NCI-H748 (cell line): ENCODE data around the gene ERLEC1.
"Not testable (repeated sequence)": the region's sequence is repeated elsewhere in the genome, so short reads cannot be mapped to it uniquely, and the experiment has no call there.

Experiments used
- DNase-seq: peaks from one replicate; lab custom pipeline; 2025; ENCODE audit not compliant: unreplicated experiment; lab: John Stamatoyannopoulos, UW

The ERLEC1 gene, protein sequence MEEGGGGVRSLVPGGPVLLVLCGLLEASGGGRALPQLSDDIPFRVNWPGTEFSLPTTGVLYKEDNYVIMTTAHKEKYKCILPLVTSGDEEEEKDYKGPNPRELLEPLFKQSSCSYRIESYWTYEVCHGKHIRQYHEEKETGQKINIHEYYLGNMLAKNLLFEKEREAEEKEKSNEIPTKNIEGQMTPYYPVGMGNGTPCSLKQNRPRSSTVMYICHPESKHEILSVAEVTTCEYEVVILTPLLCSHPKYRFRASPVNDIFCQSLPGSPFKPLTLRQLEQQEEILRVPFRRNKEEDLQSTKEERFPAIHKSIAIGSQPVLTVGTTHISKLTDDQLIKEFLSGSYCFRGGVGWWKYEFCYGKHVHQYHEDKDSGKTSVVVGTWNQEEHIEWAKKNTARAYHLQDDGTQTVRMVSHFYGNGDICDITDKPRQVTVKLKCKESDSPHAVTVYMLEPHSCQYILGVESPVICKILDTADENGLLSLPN

DNA sequence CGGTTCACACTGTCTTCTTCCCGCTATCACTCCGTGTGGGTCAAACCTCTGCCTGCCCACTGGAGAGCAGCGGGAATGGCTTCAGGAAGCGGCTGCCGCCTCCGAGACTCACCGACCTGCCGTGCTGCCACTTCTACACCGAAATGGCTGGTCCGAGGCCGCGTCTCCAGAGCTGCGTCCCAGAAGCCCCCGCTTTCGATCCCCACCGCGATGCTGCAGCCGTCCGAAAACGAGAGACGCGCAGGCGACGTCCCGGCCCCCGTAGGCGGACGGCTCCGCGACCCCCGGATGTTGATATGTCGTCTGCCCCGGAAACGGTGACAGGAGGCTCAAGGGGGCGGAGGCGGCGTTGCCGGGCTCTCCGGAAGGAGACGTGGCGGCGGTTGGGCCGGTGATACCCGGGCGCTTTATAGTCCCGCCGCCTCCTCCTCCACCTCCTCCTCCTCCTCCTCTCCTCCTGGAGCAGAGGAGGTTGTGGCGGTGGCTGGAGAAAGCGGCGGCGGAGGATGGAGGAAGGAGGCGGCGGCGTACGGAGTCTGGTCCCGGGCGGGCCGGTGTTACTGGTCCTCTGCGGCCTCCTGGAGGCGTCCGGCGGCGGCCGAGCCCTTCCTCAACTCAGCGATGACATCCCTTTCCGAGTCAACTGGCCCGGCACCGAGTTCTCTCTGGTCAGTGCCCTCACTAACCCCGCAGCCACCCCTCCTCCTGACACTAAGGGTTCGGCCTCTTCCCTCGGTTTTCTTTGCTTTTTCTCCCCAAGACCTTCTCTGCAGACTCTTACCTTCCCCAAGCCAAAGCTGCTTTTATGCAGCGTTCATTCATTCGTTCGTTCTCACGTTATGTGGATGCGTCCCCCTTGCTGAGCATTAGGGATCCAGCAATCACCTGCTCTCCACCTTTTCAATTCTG is at the start of gene ERLEC1, which contains the start of gene ASB3:
TSS of gene ERLEC1 (plus strand) at position 340 of the 909 bp plus-strand sequence. CDS start at position 507, 167 bp downstream.
TSS of gene ASB3 (minus strand) at position 249 of the 909 bp plus-strand sequence. CDS start 21,381 bp downstream, outside the sequence.
- DNase-seq = peak; percentile 89

DNA sequence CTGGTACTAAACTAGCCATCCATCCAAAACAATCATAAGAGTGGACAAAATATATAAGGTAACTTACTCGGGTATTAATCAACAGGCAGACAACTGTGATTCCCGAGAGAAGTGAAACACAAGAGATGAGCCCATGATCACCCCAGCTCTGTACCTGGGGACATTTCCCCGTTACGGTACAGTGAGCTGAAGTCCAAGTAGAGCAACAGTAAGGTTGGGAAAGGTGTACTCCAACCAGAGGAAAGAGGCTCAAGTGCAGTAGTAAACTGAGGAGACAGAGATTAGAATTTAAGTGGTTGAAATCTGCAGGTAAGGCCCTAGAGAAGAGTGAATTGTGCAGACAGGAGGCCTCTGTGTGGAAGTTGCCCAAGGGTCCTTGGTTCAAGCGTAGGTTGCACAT is 49.8 kb upstream of the ERLEC1 start:
- no peak for DNase-seq

DNA sequence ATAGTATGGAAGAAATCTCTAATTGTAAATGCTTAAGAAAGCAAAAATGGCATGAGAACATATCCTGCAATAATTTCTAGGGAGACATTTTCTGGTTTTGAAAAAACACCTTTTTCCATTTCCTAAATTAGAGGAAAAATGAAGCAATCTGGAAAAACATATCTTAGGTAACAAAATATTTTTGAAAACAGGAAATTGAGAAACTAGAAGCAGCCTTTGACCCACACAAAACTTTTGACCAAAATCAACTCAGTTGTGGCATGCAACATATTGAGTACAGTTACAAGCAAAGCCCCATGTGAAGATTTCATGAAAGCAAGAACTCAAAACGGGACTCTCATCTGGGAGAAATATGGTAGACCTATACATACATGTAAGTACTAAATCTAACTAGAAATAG is 47.8 kb upstream of the ERLEC1 start:
- DNase-seq = peak; percentile 0

DNA sequence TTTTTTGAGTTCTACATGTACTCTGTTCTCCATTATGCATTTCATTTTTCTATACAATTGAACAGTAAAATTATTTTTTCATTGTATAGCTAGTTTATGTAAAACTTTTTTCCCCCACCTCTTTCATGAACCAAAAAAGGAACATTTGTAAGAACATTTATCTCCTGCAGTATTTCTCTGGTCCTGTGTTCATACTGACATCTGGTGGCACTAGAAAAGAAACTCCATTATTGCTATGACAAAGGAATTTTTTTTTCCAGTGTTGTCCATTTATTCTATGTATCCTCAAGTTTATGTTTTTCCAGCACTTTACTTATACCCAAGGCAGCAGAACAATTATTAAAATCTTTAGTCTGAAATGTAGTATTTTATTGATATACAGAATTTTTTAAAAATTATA is 46.7 kb upstream of the ERLEC1 start:
- DNase-seq = peak; percentile 9

DNA sequence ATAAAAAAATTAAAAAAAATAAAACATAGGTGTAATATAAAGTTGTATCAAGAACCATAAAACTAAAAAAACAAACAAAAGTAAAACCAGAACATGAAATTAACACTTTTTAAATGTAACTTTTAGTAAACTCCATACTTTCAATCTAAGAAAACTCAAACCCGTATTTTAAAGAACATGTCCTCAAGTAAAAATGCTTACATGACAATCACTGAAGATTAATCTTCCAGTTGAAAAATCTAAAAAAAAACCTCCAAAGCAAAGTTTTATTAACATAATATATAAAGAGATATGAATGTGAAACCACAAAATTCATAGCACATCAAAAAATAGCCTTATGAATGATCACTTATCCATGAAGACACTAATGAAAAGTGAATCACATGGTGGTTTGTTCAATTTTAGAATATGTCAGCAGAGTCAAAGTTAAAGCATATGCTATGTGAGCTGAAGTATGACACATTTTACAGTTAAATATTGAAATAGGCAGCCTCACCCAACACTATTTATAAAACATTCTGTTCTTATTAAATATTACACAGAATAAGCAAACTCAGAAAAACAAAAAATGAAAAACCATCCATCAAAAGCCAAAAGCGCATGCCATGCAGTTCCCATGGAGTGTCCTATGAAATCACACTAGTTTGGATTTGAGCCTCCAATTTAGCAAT is 42.3 kb upstream of the ERLEC1 start:
- no peak for DNase-seq

DNA sequence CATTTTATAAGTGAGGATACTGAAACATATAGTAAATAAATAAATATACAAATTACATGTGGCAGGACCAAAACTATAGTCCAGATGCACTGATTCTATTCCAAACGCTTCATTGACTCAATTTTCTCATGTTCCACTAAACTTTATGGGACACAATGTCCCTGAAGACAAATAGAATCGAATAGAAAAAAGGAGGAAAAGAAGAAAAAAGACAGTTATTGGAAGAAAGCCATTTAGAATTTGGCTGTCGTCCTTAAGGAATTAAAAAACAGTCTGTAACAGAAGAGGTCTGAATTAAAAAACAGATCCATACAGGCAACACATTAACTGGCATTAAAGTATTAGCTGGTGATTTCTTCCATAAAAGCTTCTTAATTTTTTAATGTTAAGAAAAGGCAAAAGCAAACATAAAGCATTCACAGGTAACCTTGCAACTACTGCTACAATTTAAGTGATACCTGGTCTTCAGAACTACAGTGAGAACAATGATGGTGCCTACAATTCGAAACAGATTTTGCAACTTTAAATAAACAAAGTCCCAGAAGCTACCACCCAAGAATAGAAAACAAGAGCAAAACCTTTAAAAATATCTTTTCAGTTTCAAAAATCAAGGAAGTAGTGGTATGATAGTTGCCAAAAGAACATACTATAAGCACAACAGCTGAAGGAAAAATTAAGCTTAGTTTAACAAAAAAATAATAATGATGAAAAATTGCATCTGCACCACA is 36.6 kb upstream of the ERLEC1 start:
- DNase-seq = no peak

DNA sequence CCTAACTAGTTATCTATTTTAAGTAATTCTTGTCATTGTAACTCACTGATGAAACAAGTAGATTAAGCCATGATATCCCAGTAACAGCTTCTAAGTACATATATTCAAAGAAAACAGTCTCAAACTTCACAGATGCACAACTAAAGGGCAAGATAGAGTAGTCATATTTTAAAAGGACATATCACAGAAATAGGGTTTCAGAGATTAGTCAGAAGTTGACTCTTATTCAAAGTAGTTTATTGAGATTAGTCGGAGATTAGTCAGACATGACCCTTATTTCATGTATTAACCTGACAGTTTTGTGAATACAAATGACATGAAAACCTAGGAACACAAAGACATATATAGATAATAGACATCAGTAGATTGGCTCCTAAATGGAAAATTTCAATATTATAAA is 35.1 kb upstream of the ERLEC1 start:
- no peak for DNase-seq

DNA sequence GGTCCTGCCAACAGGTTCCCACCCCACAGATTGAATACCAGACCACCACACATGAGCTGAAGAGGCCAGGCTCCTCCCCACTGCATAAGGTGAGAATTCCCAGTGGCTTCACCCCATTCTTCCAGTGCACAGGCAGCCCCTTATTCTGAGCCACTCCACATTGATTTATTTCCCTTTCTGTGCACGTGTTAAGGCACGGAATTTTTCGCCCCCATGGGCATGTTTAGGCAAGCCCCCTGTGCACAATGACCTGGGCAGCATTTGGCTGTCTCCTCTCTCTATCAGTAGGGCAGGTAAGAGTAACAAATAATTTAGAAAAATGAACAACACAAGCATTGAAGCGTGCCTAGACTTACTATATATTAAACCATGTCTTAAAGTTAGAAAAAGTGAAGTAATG is 34.5 kb upstream of the ERLEC1 start:
- no peak for DNase-seq

DNA sequence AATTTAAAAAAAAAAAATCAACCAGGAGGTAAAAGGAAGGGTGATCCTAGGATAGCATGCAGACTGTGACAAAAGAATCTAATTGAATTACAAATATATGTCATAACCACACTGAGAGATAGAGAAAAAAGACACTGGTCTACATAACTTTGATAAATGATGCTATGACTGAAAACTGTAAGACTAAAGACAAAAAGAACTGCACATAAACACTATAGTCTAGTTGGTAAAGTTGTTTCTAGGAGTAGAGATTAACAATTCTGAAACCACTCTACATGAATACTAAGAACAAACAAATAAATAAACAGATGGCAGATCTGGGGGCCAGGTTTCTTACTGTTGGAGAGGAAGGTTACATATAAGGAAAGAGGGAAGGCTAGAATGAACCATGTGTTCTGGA is 33.8 kb upstream of the ERLEC1 start:
- no peak for DNase-seq

DNA sequence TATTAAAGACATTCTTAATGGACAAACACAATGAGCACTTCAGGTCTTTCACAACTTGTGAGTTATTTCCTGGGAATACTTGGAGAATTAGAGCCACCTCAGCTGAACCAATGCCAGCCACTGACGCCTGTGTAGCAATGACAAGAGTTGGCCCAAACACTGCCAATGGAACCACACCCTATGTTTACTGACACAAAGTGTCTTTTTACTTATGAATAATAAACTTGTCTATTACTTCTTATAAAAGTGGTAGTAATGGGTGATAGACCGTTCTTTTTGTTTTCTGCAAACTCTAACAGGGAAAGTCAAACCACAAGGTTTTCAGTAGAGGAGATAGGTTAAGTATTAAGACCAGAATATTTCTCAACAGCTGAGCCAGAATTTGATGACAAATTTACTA is 31.7 kb upstream of the ERLEC1 start:
- no peak for DNase-seq

DNA sequence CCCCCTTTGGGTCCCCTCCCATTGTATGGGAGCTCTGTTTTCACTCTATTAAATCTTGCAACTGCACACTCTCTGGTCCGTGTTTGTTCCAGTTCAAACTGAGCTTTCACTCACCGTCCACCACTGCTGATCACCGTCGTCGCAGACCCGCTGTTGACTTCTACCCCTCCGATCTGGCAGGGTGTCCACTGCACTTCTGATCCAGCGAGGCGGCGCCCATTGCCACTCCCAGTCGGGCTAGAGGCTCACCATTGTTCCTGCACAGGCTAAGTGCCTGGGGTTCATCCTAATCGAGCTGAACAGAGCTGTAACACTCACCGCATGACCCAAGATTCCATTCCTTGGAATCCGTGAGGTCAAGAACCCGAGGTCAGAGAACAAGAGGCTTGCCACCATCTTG is 30.2 kb upstream of the ERLEC1 start:
- no peak for DNase-seq

DNA sequence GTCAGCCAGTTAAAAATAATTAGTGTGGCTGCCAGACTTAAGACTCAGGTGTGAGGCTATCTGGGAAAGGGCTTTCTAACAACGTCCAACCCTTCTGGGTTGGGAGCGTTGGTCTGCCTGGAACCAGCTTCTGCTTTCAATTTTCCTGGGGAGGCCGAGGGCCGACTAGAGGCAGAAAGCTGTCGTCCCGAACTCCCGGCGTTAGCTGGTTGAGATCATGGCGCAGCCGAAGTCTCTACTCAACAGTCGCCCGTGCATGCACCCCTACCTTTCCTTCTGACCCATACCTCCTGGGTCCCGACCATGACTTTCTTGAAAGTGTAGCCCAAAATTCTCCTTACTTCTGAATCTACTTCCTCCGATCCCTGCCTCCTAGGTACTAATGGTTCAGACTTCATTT is 29.6 kb upstream of the ERLEC1 start:
- not testable (repeated sequence) for DNase-seq

DNA sequence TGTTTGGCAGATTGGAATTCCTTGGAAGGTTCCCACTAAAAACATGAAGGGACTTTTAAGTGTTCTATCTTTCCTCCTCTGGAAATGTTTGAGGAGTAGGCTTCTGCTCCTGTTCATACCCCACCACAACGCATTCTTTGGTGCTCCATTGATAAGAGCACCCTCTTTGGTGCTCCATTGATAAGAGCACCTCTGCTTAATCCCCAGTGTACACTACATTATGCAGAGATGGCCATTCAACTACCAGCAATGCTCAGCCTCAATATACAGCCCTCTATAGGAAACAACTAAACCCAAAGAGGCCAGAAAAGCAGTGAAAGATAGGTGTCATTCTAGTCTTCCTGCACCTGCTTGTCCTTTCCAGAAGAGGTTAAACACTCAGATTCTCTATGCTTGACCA is 21.1 kb upstream of the ERLEC1 start:
- DNase-seq = no peak

DNA sequence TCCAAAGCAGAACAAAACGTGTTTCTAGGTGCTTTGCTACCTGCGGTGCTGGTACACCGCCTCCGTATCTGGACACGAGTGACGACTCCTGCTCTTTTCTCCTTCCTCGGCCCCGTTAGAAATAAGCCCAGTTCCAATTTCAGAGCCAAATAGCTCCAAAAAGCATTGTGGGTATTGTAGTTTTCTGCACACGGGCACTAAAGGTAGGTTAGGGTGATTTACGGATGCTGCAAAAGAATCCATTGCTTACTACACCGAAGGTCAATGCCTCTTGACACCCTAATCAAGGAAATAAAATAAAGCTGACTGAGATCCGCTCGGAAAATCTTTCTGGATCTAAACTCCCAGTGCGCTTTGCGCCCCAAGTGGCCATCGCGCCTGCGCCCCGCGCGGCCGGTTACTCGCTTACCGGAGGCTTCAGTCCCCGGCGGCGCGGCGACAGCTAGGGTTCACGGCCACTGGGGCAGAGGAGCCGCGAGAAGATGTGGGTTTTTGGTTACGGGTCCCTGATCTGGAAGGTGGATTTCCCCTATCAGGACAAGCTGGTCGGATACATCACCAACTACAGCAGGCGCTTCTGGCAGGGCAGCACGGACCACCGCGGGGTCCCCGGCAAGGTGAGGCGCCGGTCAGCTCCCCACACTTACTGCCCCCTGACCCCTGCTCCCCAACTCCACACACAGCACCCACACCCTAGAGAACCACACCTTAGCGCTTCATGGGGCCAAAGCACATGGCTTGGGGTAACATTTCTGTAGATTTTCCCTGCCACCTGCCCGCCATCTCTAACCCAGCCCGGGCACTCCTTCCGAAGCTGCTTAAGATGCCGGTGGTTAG is 19.2 kb upstream of the ERLEC1 start, which contains the start of gene CHAC2:
TSS of gene CHAC2 (plus strand) at position 400 of the 837 bp plus-strand sequence. CDS start at position 483, 83 bp downstream.
- peak; percentile 80 for DNase-seq

DNA sequence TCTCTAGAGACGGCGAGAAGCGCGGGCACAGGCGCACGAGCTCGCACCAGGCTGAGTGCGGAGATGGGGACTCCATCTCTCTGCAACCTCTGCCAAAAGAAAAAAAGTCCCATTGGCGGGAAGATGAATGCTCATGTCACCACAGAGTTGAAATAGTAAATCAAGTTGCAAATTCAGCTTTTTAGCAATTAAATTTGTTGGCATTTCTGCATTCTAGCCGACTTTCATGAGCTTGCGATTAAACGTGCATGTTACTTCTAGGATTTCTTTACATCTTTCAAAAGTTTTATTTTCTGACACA is 18.7 kb upstream of the ERLEC1 start:
- peak; percentile 54 for DNase-seq

DNA sequence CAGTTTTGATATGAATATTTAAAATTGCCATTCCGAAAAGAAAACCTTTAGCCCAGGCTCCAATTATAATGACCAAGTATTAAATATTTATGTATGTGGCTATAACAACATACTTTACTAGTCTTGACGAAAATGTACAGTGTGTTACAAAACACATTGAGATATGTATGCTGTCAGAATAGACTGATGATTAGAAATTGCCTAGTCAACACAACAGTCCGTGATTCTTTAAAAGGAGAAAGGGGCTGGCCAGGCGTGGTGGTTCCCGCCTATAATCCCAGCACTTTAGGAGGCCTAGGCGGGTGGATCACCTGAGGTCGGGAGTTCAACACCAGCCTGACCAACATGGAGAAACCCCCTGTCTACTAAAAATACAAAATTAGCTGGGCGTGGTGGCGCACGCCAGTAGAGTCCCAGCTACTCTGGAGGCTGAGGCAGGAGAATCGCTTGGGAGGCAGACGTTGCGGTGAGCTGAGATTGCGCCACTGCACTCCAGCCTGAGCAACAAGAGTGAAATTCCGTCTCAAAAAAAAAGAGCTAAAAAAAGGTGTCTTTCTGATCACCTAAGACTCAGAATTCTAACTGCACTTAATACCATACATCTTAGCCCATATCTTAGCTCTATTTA is 17.4 kb upstream of the ERLEC1 start:
- DNase-seq = no peak

DNA sequence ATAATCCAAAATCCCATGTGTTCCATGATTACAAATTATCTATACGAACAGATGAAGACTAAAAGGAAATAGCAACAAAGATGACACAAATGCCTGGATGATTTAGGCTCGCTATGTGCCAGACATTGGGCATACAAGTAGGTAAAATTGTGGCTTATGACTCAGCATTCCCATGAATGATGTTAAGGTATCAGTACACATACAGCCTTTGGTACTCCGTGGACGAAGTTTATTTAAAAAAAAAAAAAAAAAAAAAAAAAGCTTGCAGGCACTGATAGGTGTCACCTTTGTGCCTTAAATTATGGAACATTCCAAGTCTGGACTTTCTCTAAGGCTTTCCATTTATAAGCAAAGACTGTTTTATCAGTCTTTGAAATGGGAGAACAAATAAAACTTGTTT is 16.6 kb upstream of the ERLEC1 start:
- DNase-seq = no peak

DNA sequence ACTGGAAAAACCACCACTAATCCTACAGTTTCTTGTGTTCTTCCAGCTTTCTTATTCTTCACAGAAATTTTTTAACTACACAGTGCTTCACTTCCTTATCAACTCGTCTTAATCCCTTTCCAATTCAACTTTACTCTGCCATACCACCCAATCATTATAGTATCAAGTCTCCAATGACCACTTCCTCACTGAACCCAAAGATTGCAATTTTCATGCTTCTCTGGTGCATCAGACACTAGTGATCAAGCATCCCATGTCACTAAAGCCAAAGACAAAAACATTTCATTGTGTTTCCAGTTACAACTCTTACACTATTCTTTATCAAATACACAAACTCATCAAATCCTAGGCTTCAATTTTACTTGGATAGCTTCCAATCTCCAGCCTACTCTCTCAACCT is 9.7 kb upstream of the ERLEC1 start:
- DNase-seq = no peak

DNA sequence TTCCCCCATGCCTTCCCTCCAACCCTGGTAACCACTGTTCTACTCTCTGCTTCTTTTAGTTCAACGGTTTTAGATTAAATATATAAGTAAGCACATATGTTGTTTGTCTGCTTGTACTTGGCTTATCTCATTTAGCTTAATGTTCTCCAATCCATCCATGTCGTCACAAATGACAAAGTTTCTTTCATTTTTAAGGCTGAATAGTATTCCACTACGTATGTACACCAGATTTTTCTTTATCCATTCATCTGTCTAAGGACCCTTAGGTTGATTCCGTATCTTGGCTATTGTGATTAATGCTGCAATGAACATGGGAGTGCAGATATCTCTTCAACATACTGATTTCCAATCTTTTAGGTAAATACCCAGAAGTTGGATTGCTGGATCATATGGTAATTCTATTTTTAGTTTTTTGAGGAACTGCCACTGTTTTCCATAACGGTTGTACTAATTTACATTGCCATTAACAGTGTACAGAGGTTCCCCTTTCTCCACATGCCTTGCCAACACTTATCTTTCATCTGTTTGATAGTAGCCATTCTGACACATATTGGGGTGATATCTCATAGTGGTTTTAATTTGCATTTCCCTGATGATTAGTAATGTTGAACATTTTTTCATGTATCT is 8.2 kb upstream of the ERLEC1 start:
- DNase-seq = no peak
